DMS53 treated with DMSO at 0.1 percent for 48 hours (cell line): ENCODE results near the gene MINDY4.

Experiments used
- DNase-seq: peaks from one replicate; lab custom pipeline; 2025; ENCODE audit not compliant: unreplicated experiment; lab: John Stamatoyannopoulos, UW

The MINDY4 gene

DNA sequence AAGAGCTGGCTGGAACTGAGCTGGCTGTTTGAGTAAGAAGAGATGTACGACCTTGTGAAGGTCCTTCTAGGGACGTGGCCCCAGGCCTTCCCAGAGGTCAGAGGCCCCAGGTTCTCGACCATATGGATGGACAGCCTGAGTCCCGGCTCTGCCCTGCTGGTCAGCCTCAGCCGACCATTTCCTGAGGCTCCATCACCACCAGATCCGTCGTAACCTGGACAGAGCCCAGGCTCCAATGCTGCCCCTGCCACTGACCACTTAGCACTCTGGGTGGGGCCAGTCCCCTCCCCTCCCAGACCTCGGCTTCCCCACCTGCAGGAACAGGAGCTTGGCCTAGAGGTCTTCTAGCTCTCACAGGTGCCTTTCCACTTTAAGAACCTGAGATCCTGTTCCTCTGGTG, 29.9 kb upstream of the MINDY4 start:
- no peak for DNase-seq

- no peak for DNase-seq
These were observed 27.7 kb upstream of the MINDY4 start for GRCh38 chr7:30743371-30744074.

DNA sequence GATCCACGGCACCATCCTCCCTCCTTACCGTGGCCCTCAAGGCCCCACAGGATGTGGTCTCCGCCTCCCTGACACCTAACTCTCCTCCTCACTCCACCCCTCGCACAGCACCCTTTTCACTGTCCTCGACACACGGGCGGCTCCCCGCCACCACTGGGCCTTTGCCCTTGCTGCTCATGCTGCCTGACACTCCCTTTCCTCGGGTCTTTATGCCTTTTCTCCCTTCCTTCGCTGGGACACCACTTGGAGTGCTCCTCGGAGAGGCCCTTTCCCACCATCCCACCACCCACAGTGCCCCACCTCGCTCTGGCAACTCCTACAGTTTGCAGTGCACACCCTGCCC, 27.2 kb upstream of the MINDY4 start:
- DNase-seq, result no peak

- DNase-seq, result no peak
These were observed 25.8 kb upstream of the MINDY4 start for GRCh38 chr7:30745261-30745941.

DNA sequence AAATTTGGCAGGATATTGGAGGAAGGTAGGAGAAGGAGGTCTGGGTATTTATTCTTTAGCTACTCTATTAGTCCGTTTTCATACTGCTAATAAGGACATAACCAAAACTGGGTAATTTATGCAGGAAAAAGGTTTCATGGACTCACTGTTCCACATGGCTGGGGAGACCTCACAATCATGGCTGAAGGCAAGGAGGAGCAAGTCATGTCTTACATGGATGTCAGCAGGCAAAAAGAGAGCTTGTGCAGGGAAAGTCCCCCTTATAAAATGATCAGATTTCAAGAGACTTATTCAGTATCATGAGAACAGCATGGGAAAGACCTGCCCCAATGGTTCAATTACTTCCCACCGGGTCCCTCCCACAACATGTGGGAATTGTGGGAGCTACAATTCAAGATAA, 21.2 kb upstream of the MINDY4 start:
- no peak for DNase-seq

DNA sequence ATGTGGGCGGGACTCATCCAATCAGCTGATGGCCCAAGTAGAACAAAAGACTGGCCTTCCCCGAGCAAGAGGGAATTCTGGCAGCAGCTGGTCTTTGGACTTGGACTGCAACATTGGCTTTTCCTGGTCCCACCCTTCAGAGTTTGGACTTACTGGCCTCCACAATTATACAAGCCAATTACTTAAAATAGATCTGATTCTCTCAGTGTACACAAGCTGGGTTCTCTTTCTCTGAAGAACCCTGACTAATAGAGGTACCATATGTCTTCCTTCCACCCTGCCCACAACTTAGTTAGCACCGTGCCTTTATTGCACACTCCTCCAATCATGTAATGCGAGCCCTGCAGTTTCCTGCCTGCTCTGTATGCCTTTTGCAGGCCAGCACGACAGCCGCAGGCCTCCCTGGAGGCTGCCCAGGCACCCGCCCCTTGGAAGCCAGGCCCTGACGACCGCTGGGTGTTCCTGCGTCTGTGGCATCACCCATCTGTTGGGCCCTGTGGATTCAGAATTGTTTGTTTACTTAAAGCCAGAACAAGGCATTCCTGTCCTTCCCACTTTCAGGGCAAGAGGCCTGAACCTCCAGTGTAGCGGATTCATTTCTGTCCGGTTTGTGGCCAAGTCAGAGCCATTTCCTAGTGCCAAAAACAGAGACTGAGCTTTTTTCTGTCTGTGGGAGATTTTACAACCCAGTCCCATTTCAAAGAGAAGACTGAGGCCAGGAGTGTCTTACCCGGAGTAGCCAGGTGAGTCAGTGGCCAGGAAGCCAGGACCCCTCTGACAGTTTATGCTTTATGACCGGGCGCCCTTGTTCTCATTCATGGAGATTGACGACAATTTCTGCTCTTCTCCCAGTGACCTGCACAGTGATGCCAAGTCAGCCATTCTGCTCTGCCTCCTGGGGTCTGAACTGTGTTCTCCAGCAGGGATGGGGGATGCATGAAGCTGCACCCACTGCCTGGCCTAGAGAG, 20.2 kb upstream of the MINDY4 start:
- no peak for DNase-seq

GRCh38 chr7:30751696-30752273, 19.4 kb upstream of the MINDY4 start, which contains the start of gene INMT:
Gene INMT (plus strand): TSS chr7:30752135. CDS start chr7:30752151, 16 bp downstream.
- no peak for DNase-seq

DNA sequence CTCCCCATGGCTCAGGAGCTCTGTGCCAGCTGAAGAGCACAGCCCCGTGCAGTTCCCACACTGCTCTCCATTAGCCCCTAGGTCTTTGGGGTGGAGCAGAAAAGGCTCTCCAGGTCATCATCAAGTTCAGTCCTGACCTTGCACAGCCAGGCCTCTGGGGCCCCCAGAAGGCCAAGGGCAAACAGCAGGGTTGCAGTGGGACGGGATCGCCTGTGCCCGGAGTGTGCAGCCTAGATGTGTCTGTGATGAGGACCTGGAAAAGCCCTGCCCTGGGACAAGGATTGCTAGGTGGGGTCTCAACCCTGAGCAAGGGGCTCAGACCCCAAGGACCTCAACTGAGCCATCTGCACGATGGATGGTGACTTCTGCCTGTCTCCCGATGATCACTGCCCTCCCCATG, 18.7 kb upstream of the MINDY4 start:
- DNase-seq, result no peak

DNA sequence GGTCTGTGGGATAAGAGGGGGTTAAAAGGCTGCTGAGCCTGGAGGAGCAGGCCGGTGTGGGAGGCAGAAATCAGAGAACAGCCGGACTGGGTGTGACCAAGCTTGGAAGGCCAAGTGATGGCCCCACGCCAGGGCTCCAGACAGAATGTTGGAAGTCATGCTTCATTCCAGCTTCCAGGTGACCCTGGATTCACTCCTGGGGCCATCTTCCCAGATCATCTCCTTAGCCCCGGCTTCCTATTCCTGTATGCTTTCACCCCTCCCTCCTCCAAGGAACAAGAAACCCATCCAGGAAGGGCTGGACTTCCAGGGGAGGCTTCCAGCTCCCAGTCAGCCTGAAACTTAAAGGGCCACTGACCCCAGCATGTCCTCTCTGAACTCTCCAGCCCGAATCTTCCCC, 18.2 kb upstream of the MINDY4 start:
- no peak for DNase-seq

DNA sequence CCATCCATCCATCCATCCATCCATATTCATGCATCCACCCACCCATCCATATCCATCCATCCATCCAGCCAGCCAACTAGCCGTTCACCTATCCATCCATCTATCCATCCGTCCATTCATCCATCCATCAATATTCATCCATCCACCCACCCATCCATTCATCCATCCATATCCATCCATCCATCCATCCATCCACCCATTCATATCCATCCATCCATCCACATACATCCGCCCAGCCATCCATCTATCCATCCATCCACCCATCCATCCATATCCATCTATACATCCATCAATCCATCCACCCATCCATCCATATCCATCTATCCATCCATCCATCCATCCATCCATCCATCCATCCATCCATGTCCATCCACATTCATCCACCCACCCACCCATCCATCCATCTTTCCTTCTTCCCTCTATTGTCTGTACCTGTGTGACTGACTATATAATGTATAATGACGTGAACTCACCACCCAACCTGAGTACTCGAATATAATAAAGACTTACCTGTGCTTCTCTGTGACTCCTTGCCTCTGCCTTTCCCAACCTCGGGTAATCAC, 16.8 kb upstream of the MINDY4 start:
- DNase-seq, result no peak

DNA sequence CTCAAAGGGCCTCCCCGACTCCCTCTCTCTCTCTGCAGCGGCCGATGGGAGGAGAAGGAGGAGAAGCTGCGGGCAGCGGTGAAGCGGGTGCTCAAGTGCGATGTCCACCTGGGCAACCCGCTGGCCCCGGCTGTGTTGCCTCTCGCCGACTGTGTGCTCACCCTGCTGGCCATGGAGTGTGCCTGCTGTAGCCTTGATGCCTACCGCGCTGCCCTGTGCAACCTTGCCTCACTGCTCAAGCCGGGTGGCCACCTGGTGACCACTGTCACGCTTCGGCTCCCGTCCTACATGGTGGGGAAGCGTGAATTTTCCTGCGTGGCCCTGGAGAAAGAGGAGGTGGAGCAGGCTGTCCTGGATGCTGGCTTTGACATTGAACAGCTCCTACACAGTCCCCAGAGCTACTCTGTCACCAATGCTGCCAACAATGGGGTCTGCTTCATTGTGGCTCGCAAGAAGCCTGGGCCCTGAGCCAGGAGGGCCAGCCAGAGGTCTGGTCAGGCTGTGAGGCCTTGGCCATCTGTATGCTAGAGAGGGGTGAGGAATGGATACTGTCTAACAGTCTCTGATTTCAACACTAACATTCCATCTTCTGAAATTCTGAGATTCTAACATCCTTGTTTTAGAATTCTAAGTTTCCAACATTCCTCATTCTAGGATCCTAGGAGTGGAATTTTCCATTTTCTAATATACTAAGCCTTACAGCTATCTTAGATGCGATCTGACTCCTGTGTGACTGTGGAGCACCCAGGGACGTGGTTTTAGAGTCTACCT, 15.6 kb upstream of the MINDY4 start:
- DNase-seq, result no peak

GRCh38 chr7:30757342-30757692, 13.9 kb upstream of the MINDY4 start:
- DNase-seq, result no peak

DNA sequence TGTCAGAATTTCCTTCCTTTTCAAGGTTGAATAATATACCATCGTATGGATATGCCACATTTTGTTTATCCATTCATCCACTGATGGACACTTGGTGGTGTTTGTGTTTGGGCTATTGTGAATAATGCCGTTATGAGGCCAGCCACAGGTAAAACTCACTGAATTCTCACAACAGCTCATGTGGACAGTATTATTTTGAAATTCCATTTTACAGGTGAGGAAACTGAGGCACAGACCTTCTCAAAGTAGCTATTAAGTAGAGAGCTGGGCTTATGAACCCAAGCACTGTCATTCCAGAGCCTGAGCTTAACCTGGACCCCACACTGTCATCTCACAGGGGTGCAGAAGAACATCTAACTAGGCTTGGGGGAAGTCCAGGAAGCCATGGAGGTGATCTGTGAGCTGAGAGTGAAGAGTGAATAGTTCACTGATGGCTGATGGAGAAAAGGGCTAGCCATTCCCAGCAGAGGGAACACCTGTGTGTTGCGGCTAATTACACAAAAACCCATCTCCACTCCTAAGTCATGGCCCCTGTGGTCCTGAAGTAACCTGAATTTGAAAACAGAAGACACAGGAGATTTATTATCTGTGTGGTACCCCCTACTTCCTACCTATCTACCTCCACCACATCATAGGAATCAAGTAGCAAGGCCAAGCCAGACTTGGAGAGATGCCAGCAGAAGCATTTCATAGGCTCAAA, 10.6 kb upstream of the MINDY4 start:
- no peak for DNase-seq

DNA sequence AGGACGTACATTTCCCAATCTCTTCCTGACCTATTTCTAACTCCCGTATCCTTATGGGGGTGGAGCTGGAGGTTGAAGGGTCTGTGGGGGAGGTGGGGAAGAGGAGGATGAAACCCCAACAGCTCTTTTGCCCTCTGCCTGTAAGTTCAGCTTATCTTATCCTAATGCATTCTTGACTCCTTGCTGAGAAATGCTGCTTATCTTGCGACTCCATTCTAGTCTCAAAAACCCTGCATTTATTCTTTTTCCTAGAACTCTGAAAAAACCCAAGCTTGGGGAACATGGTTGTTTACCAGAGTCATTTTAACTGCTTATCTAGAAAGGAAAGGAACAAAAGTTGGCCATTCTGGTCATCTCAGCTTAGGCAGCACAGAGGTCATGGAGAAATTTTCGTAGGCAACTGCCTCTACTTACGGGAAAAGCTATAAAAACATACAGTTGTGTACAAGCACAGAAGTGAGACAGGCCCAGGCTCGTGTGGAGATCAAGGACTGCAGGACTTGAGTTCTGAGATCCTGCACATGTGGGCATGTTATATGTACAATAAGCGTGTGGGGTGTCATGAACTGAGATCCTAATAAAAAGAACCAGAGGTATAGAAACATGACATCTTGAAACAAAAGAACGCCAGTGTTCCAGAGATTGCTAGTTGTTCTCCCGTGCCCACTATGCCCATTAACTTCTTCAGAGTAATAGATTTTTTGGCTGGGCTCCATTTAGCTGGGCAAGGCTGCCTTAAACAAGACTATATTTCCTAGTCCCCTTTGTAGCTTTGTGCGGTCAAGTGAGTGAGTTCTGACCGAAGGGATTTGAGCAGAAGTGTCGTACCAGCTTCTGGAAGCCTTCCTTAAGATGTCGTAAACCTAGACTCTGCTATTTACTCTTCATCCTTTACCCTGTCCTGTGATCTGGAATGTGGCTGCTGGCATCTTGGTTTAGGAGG, 9.7 kb upstream of the MINDY4 start:
- DNase-seq, result no peak

GRCh38 chr7:30764030-30764975, 6.9 kb upstream of the MINDY4 start:
- DNase-seq, result no peak

DNA sequence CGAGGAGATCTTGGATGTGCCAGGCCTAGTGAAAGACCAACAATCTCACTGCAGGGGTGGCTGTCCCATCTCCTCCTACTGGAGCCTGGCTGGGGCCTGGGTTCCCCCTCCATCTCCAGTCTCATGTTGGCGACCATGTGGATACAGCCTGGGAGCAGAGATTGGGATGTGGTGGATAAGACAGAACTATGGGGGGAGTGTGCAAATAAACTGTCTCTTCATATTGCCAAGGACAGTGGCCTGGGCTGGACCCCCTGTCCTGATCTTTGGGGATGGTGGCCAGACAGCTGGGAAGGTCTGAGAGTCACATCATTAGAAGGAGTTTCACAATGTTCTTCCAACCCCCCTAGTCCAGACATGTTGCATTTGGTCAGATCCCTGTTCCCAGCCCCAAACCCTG, 5.8 kb upstream of the MINDY4 start:
- no peak for DNase-seq

- DNase-seq, result no peak
These were observed 408 bp upstream of the MINDY4 start for GRCh38 chr7:30770845-30771173.
